ENCODE results near the gene VAV3. TPM values are rescaled to one million over a fixed set of nuclear protein-coding genes. Genes with fewer than 3 reads are reported as not detected.

Gene VAV3
- total and polyA plus RNA-seq, 2 of the 8 experiments (the other 6 are each of a cell fraction or from before 2014, with no cell fraction given) = 2.9 to 7.9 TPM

GRCh38 chr1:107806902-107807301 lies 158.1 kb downstream of the VAV3 start (continued):
- TF ChIP-seq CTCF (IDR thresholded peaks at IDR 0.05; ENCODE audit: control extremely low read depth in 1 of 3, insufficient read depth in 1 of 3, low read depth in 1 of 3, low read length in 3 of 3) (no peak), ASH2L (IDR thresholded peaks at IDR 0.05; ENCODE audit: low read length) (no peak)
